A673 (cell line): ENCODE data around the gene OSGIN1.

ENCODE experiments used
- EZH2 ChIP-seq: fragments of 200-600 bp; sonication (generic); IDR thresholded peaks from 2 replicates; pipeline ENCODE4 v1.6.1; 2017; ENCODE audit warnings: borderline replicate concordance, low read depth, mild to moderate bottlenecking, mixed read lengths, antibody characterized with exemption, low read length; ENCODE audit not compliant: poor library complexity, severe bottlenecking
- TF ChIP-seq, protein P1 (sequence below): fragments of 300-800, 200-600 bp; sonication (generic); conservative IDR thresholded peaks from 2 replicates; pipeline ENCODE4 v1.5.1; 2017; ENCODE audit warnings: low read depth, mild to moderate bottlenecking, antibody characterized with exemption, low read length, moderate library complexity, mixed read lengths

- TF ChIP-seq, protein P1, sequence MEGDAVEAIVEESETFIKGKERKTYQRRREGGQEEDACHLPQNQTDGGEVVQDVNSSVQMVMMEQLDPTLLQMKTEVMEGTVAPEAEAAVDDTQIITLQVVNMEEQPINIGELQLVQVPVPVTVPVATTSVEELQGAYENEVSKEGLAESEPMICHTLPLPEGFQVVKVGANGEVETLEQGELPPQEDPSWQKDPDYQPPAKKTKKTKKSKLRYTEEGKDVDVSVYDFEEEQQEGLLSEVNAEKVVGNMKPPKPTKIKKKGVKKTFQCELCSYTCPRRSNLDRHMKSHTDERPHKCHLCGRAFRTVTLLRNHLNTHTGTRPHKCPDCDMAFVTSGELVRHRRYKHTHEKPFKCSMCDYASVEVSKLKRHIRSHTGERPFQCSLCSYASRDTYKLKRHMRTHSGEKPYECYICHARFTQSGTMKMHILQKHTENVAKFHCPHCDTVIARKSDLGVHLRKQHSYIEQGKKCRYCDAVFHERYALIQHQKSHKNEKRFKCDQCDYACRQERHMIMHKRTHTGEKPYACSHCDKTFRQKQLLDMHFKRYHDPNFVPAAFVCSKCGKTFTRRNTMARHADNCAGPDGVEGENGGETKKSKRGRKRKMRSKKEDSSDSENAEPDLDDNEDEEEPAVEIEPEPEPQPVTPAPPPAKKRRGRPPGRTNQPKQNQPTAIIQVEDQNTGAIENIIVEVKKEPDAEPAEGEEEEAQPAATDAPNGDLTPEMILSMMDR = no peak
- no peak for TF ChIP-seq EZH2
These were observed 14.8 kb upstream of the OSGIN1 start for GRCh38 chr16:83937922-83938885.
